GM23338 (cell line): ENCODE data around the gene KIF21A. TPM values are rescaled to one million over a fixed set of nuclear protein-coding genes. Genes with fewer than 3 reads are reported as not detected.

Source experiments
- ATAC-seq: fragments of 200-7000 bp; cut with Tn5 transposase; 3 replicates; pipeline ENCODE4 v1.9.1; 2020
- DNase-seq: peaks from one replicate; pipeline ENCODE4 v3.0.0-alpha.2; 2015; ENCODE audit warnings: low spot score
- H2AFZ ChIP-seq: fragments of 200-600 bp; sonication (generic); 2 replicates; pipeline ENCODE4 v1.8.0; 2016; ENCODE audit warnings: antibody characterized with exemption, mild to moderate bottlenecking, moderate library complexity
- H3F3A ChIP-seq: fragments of 200-600 bp; sonication (generic); replicated peaks from 2 replicates; pipeline ENCODE4 v1.8.0; 2017; ENCODE audit warnings: antibody characterized with exemption, mixed run types, low read depth
- H3K27ac ChIP-seq: fragments of 200-600 bp; sonication (generic); 2 replicates; pipeline ENCODE4 v1.6.1; 2016; ENCODE audit warnings: low read depth
- H3K27me3 ChIP-seq: fragments of 200-600 bp; sonication (generic); 2 replicates; pipeline ENCODE4 v1.8.0; 2016; ENCODE audit warnings: mild to moderate bottlenecking, mixed run types, moderate library complexity; ENCODE audit not compliant: insufficient read depth
- H3K36me3 ChIP-seq: fragments of 200-600 bp; sonication (generic); 2 replicates; pipeline ENCODE4 v1.8.0; 2016; ENCODE audit warnings: mild to moderate bottlenecking; ENCODE audit not compliant: insufficient read depth
- H3K4me1 ChIP-seq: fragments of 200-600 bp; sonication (generic); 2 replicates; pipeline ENCODE4 v1.8.0; 2016; ENCODE audit warnings: mild to moderate bottlenecking, moderate library complexity; ENCODE audit not compliant: insufficient read depth
- H3K4me2 ChIP-seq: fragments of 200-600 bp; sonication (generic); 2 replicates; pipeline ENCODE4 v1.7.1; 2017; ENCODE audit warnings: mixed run types
- H3K4me3 ChIP-seq: fragments of 200-600 bp; sonication (generic); 2 replicates; pipeline ENCODE4 v1.6.1; 2016; ENCODE audit warnings: mixed run types
- H3K79me2 ChIP-seq: fragments of 200-600 bp; sonication (generic); replicated peaks from 2 replicates; pipeline ENCODE4 v1.8.0; 2017; ENCODE audit warnings: mild to moderate bottlenecking; ENCODE audit not compliant: insufficient read depth
- H3K9me2 ChIP-seq: fragments of 200-600 bp; sonication (generic); 2 replicates; pipeline ENCODE4 v1.8.0; 2017; ENCODE audit not compliant: insufficient read depth
- H4K20me1 ChIP-seq: fragments of 200-600 bp; sonication (generic); replicated peaks from 2 replicates; pipeline ENCODE4 v1.8.0; 2017; ENCODE audit warnings: mild to moderate bottlenecking; ENCODE audit not compliant: insufficient read depth
- H3K27ac Mint-ChIP-seq: 2 replicates; pipeline ENCODE4 v1.8.0; 2020; ENCODE audit warnings: inconsistent platforms, mild to moderate bottlenecking, moderate library complexity, mixed read lengths
- H3K27me3 Mint-ChIP-seq: 3 replicates; pipeline ENCODE4 v1.8.0; 2022; ENCODE audit warnings: low read depth, mild to moderate bottlenecking, moderate library complexity, mixed read lengths, inconsistent platforms; ENCODE audit not compliant: insufficient read depth, poor library complexity
- H3K36me3 Mint-ChIP-seq: 3 replicates; pipeline ENCODE4 v1.8.0; 2021; ENCODE audit warnings: low read depth, mild to moderate bottlenecking, inconsistent platforms, moderate library complexity, mixed read lengths
- H3K4me1 Mint-ChIP-seq: 3 replicates; pipeline ENCODE4 v1.8.0; 2020; ENCODE audit warnings: mild to moderate bottlenecking, inconsistent platforms, mixed read lengths
- H3K4me3 Mint-ChIP-seq: 3 replicates; pipeline ENCODE4 v1.8.0; 2021; ENCODE audit warnings: moderate library complexity, mild to moderate bottlenecking, inconsistent platforms, mixed read lengths
- H3K9me3 Mint-ChIP-seq: 3 replicates; pipeline ENCODE4 v1.8.0; 2020; ENCODE audit warnings: moderate library complexity, mild to moderate bottlenecking, inconsistent platforms, mixed read lengths
- CREB1 ChIP-seq: fragments of 250-450 bp; sonication (Bioruptor Pico); IDR thresholded peaks from 2 replicates; pipeline ENCODE4 v1.5.0; 2020; ENCODE audit warnings: low read depth, mild to moderate bottlenecking, moderate library complexity
- EZH2 ChIP-seq: fragments of 200-600 bp; sonication (generic); IDR thresholded peaks from one replicate; pipeline ENCODE4 v1.8.0; 2017; ENCODE audit warnings: antibody characterized with exemption, mild to moderate bottlenecking, low read depth; ENCODE audit not compliant: unreplicated experiment
- EZH2phosphoT487 ChIP-seq: fragments of 200-600 bp; sonication (generic); IDR thresholded peaks from one replicate; pipeline ENCODE4 v1.8.1; 2018; ENCODE audit warnings: antibody characterized with exemption; ENCODE audit not compliant: unreplicated experiment
- JUNB ChIP-seq: IDR thresholded peaks from one replicate; pipeline ENCODE4 v1.6.1; 2016; ENCODE audit warnings: antibody characterized with exemption; ENCODE audit not compliant: unreplicated experiment
- NANOG ChIP-seq: IDR thresholded peaks from 2 replicates; pipeline ENCODE4 v1.6.1; 2016; ENCODE audit warnings: antibody characterized with exemption, borderline replicate concordance
- POLR2AphosphoS5 ChIP-seq: IDR thresholded peaks from 2 replicates; pipeline ENCODE4 v1.6.1; 2016; ENCODE audit warnings: antibody characterized with exemption, low read depth
- STAT1 ChIP-seq: IDR thresholded peaks from one replicate; pipeline ENCODE4 v1.6.1; 2016; ENCODE audit warnings: antibody characterized with exemption; ENCODE audit not compliant: unreplicated experiment
- ZNF114 ChIP-seq: fragments of 250-450 bp; sonication (Bioruptor Pico); IDR thresholded peaks from 2 replicates; pipeline ENCODE4 v1.5.0; 2020; ENCODE audit warnings: mild to moderate bottlenecking, moderate library complexity
- ZNF331 ChIP-seq: fragments of 250-450 bp; sonication (Bioruptor Pico); IDR thresholded peaks from 2 replicates; pipeline ENCODE4 v1.5.0; 2020; ENCODE audit warnings: low read depth, mild to moderate bottlenecking, moderate library complexity
- polyA plus RNA-seq: library from polyadenylated mRNA; unstranded; fragments of >200 nt; fragmentation: Nextera tagmentation; extraction: Ambion mirVana; gene quantifications from 2 replicates; pipeline ENCODE4 v1.2.1, GENCODE V29; 2016
- total RNA-seq: library from RNA; depleted of rRNA; stranded (reverse); fragments of >200 nt; shearing (Covaris generic); gene quantifications from 2 replicates; pipeline ENCODE4 v1.2.3, GENCODE V29; 2014
- TF ChIP-seq, protein P1 (sequence below): IDR thresholded peaks from one replicate; pipeline ENCODE4 v1.6.1; 2018; ENCODE audit warnings: antibody characterized with exemption; ENCODE audit not compliant: unreplicated experiment
- TF ChIP-seq, protein P2 (sequence below): IDR thresholded peaks from 2 replicates; pipeline ENCODE4 v1.6.1; 2016; ENCODE audit warnings: antibody characterized with exemption
- TF ChIP-seq, protein P3 (sequence below), 2 experiments: fragments of 200-600 bp in 1 of 2; sonication (generic) in 1 of 2; conservative IDR thresholded peaks; 2 replicates each; pipeline versions ENCODE4 v1.5.1 to v1.6.1; 2016 to 2017; ENCODE audit warnings: antibody characterized with exemption in 2 of 2, low read depth in 2 of 2, mild to moderate bottlenecking in 2 of 2, moderate library complexity in 1 of 2
- TF ChIP-seq, protein P4 (sequence below): fragments of 250-450 bp; sonication (Bioruptor Pico); IDR thresholded peaks from 2 replicates; pipeline ENCODE4 v1.5.0; 2020; ENCODE audit warnings: mild to moderate bottlenecking, moderate library complexity

KIF21A gene
- total and polyA plus RNA-seq, 2 experiments from 2014 or later = 28.8 to 32.0 TPM

DNA sequence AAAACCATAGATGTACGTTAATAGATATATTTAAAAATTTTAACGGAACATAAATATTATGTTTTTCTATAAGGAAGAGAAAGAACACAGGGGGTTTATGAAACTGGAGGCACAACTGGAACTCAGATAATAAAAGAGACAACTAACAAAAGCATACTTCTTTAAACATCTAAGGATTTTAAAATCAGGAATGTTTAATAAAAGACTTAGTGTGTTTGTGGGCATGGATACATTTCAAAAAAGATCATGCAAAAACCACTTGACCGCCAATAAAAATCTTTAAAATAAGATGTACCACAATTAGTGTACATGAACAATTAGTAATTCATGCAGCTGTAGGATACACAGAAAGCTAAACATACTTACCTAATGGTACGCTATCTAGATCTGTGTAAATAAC lies 113.0 kb downstream of the KIF21A start:
- Mint-ChIP-seq H3K4me3 (no peak overlapping the region), H3K4me1 (no peaks in the 10 kb centered on the region), H3K27ac (no peak overlapping the region), H3K9me3 (no peaks in the 10 kb centered on the region), H3K27me3 (no peaks in the 10 kb centered on the region), H3K36me3 (peaks cover 28% of the 10 kb centered on the region)
- Histone ChIP-seq H4K20me1 (no peaks in the 10 kb centered on the region), H3K27me3 (no peaks in the 10 kb centered on the region), H3K4me3 (no peak overlapping the region), H2AFZ (no peak overlapping the region), H3K79me2 (no peaks in the 10 kb centered on the region), H3K36me3 (no peaks in the 10 kb centered on the region; the same call in none of the 2 replicates), H3F3A (no peaks in the 10 kb centered on the region), H3K27ac (no peak overlapping the region), H3K9me2 (no peaks in the 10 kb centered on the region), H3K4me2 (no peak overlapping the region), H3K4me1 (no peaks in the 10 kb centered on the region)
- TF ChIP-seq, protein P1, sequence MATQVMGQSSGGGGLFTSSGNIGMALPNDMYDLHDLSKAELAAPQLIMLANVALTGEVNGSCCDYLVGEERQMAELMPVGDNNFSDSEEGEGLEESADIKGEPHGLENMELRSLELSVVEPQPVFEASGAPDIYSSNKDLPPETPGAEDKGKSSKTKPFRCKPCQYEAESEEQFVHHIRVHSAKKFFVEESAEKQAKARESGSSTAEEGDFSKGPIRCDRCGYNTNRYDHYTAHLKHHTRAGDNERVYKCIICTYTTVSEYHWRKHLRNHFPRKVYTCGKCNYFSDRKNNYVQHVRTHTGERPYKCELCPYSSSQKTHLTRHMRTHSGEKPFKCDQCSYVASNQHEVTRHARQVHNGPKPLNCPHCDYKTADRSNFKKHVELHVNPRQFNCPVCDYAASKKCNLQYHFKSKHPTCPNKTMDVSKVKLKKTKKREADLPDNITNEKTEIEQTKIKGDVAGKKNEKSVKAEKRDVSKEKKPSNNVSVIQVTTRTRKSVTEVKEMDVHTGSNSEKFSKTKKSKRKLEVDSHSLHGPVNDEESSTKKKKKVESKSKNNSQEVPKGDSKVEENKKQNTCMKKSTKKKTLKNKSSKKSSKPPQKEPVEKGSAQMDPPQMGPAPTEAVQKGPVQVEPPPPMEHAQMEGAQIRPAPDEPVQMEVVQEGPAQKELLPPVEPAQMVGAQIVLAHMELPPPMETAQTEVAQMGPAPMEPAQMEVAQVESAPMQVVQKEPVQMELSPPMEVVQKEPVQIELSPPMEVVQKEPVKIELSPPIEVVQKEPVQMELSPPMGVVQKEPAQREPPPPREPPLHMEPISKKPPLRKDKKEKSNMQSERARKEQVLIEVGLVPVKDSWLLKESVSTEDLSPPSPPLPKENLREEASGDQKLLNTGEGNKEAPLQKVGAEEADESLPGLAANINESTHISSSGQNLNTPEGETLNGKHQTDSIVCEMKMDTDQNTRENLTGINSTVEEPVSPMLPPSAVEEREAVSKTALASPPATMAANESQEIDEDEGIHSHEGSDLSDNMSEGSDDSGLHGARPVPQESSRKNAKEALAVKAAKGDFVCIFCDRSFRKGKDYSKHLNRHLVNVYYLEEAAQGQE = no peak
- no peak for TF ChIP-seq CREB1 (CRISPR knock-in tag)
- no peak for TF ChIP-seq STAT1
- no peak for TF ChIP-seq EZH2phosphoT487
- TF ChIP-seq ZNF114 (CRISPR knock-in tag) = no peak
- TF ChIP-seq, protein P2, sequence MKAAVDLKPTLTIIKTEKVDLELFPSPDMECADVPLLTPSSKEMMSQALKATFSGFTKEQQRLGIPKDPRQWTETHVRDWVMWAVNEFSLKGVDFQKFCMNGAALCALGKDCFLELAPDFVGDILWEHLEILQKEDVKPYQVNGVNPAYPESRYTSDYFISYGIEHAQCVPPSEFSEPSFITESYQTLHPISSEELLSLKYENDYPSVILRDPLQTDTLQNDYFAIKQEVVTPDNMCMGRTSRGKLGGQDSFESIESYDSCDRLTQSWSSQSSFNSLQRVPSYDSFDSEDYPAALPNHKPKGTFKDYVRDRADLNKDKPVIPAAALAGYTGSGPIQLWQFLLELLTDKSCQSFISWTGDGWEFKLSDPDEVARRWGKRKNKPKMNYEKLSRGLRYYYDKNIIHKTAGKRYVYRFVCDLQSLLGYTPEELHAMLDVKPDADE = no peak
- TF ChIP-seq JUNB = no peak
- no peak for TF ChIP-seq ZNF331
- no peak for TF ChIP-seq EZH2
- no peak for TF ChIP-seq NANOG
- TF ChIP-seq, protein P3, sequence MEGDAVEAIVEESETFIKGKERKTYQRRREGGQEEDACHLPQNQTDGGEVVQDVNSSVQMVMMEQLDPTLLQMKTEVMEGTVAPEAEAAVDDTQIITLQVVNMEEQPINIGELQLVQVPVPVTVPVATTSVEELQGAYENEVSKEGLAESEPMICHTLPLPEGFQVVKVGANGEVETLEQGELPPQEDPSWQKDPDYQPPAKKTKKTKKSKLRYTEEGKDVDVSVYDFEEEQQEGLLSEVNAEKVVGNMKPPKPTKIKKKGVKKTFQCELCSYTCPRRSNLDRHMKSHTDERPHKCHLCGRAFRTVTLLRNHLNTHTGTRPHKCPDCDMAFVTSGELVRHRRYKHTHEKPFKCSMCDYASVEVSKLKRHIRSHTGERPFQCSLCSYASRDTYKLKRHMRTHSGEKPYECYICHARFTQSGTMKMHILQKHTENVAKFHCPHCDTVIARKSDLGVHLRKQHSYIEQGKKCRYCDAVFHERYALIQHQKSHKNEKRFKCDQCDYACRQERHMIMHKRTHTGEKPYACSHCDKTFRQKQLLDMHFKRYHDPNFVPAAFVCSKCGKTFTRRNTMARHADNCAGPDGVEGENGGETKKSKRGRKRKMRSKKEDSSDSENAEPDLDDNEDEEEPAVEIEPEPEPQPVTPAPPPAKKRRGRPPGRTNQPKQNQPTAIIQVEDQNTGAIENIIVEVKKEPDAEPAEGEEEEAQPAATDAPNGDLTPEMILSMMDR (conservative IDR thresholded peaks at IDR 0.05; ENCODE audit: low read depth in 2 of 2) = no peak
- TF ChIP-seq, protein P4, sequence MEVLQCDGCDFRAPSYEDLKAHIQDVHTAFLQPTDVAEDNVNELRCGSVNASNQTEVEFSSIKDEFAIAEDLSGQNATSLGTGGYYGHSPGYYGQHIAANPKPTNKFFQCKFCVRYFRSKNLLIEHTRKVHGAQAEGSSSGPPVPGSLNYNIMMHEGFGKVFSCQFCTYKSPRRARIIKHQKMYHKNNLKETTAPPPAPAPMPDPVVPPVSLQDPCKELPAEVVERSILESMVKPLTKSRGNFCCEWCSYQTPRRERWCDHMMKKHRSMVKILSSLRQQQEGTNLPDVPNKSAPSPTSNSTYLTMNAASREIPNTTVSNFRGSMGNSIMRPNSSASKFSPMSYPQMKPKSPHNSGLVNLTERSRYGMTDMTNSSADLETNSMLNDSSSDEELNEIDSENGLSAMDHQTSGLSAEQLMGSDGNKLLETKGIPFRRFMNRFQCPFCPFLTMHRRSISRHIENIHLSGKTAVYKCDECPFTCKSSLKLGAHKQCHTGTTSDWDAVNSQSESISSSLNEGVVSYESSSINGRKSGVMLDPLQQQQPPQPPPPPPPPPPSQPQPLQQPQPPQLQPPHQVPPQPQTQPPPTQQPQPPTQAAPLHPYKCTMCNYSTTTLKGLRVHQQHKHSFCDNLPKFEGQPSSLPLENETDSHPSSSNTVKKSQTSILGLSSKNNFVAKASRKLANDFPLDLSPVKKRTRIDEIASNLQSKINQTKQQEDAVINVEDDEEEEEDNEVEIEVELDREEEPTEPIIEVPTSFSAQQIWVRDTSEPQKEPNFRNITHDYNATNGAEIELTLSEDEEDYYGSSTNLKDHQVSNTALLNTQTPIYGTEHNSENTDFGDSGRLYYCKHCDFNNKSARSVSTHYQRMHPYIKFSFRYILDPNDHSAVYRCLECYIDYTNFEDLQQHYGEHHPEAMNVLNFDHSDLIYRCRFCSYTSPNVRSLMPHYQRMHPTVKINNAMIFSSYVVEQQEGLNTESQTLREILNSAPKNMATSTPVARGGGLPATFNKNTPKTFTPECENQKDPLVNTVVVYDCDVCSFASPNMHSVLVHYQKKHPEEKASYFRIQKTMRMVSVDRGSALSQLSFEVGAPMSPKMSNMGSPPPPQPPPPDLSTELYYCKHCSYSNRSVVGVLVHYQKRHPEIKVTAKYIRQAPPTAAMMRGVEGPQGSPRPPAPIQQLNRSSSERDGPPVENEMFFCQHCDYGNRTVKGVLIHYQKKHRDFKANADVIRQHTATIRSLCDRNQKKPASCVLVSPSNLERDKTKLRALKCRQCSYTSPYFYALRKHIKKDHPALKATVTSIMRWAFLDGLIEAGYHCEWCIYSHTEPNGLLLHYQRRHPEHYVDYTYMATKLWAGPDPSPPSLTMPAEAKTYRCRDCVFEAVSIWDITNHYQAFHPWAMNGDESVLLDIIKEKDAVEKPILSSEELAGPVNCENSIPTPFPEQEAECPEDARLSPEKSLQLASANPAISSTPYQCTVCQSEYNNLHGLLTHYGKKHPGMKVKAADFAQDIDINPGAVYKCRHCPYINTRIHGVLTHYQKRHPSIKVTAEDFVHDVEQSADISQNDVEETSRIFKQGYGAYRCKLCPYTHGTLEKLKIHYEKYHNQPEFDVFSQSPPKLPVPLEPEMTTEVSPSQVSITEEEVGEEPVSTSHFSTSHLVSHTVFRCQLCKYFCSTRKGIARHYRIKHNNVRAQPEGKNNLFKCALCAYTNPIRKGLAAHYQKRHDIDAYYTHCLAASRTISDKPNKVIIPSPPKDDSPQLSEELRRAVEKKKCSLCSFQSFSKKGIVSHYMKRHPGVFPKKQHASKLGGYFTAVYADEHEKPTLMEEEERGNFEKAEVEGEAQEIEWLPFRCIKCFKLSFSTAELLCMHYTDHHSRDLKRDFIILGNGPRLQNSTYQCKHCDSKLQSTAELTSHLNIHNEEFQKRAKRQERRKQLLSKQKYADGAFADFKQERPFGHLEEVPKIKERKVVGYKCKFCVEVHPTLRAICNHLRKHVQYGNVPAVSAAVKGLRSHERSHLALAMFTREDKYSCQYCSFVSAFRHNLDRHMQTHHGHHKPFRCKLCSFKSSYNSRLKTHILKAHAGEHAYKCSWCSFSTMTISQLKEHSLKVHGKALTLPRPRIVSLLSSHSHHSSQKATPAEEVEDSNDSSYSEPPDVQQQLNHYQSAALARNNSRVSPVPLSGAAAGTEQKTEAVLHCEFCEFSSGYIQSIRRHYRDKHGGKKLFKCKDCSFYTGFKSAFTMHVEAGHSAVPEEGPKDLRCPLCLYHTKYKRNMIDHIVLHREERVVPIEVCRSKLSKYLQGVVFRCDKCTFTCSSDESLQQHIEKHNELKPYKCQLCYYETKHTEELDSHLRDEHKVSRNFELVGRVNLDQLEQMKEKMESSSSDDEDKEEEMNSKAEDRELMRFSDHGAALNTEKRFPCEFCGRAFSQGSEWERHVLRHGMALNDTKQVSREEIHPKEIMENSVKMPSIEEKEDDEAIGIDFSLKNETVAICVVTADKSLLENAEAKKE (CRISPR knock-in tag) = no peak
- TF ChIP-seq POLR2AphosphoS5 = no peak
- DNase-seq (no peak), ATAC-seq (no peak)
